Gastrocnemius medialis (tissue), 4 donors: Measurements from ENCODE around the gene SCAP. TPM values are rescaled to one million over a fixed set of nuclear protein-coding genes. Genes with fewer than 3 reads are reported as not detected.

ENCODE experiments used
- ATAC-seq, 2 donors: fragments of 150-250 bp; one replicate each; pipeline ENCODE4 v1.9.1; 2016
- DNase-seq, 2 donors: peaks; one replicate each; pipeline ENCODE4 v3.0.0-alpha.2; 2019
- H3K27ac ChIP-seq, 4 donors: fragments of 200-600 bp; sonication (generic); 1 replicate in 1 of 4; 2 replicates in 3 of 4; pipeline ENCODE4 v1.5.1; 2016 to 2018; ENCODE audit warnings: mild to moderate bottlenecking in 2 of 4, moderate library complexity in 1 of 4
- H3K27me3 ChIP-seq, 3 donors: fragments of 200-600 bp; sonication (generic) in 2 of 3; 1 replicate in 1 of 3; 2 replicates in 2 of 3; pipeline versions ENCODE4 v1.5.1 to v1.6.0; 2016 to 2019; ENCODE audit warnings: mild to moderate bottlenecking in 1 of 3, moderate library complexity in 1 of 3
- H3K36me3 ChIP-seq, 2 donors: fragments of 200-600 bp; sonication (generic) in 1 of 2; one replicate each; pipeline ENCODE4 v1.5.1; 2017 to 2018
- H3K4me1 ChIP-seq, 2 donors: fragments of 200-600 bp; sonication (generic) in 1 of 2; one replicate each; pipeline ENCODE4 v1.5.1; 2016 to 2017; ENCODE audit warnings: mild to moderate bottlenecking in 2 of 2
- H3K4me3 ChIP-seq, 4 donors: fragments of 200-600 bp; sonication (generic) in 3 of 4; 1 replicate in 1 of 4; 2 replicates in 3 of 4; pipeline ENCODE4 v1.5.1; 2016 to 2019; ENCODE audit warnings: mild to moderate bottlenecking in 2 of 4
- H3K9me3 ChIP-seq, 3 donors: fragments of 200-600 bp; sonication (generic) in 2 of 3; 1 replicate in 1 of 3; 2 replicates in 2 of 3; pipeline ENCODE4 v1.5.1; 2016 to 2019
- POLR2A ChIP-seq, 2 donors: fragments of 450-650 bp; IDR thresholded peaks; one replicate each; pipeline ENCODE4 v1.6.1; 2017; ENCODE audit warnings: antibody characterized with exemption in 2 of 2, mild to moderate bottlenecking in 2 of 2, moderate library complexity in 2 of 2
- in situ Hi-C, 4 donors: fragments of 200-750 bp; cut with MboI; loops; one replicate each; pipeline versions ENCODE4 v1.15.0 to v1.8.0; 2017; ENCODE audit warnings: low sequenced_read_pairs in 4 of 4
- intact Hi-C: fragments of 100-400 bp; cut with DNase I; formaldehyde crosslinking; loops from one replicate; pipeline ENCODE4 v1.15.1; 2023; ENCODE audit warnings: low total_unique reads
- total RNA-seq, 4 donors: library from RNA; depleted of rRNA; stranded (reverse); fragments of >200 nt; gene quantifications; one replicate each; pipeline versions ENCODE4 v1.1.0 to v1.2.3, GENCODE V29; 2016
- TF ChIP-seq, protein P1 (sequence below), 5 experiments: fragments of 450-650 bp in 3 of 5; fragments of 200-600 bp in 2 of 5; sonication (generic) in 2 of 5; IDR thresholded peaks in 4 of 5; conservative IDR thresholded peaks in 1 of 5; 1 replicate in 4 of 5; 2 replicates in 1 of 5; pipeline ENCODE4 v1.5.1; 2016 to 2019; ENCODE audit warnings: antibody characterized with exemption in 5 of 5, mild to moderate bottlenecking in 3 of 5, moderate library complexity in 3 of 5

Gene SCAP
- total RNA-seq, 4 donors from 2014 or later: 38.2 to 48.1 (median 42.8) TPM

DNA sequence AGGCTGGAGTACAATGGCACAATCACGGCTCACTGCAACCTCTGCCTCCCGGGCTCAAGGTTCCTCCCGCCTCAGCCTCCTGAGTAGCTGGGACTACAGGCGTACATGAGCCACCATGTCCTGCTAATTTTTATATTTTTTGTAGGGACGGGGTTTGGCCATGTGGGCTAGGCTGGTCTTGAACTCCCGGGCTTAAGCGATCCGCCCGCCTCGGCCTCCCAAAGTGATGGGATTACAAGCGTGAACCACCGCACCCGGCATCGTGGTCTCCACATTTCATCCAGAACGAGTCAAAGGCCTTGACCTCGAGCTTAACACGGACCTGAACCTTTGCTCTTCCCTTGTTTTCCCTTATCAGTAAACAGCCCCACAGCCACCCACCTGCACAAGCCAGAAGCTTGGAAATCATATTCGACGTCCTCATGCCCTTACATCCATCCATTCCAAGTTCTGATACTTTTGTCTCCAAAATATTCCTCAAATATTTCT is 96.3 kb downstream of the SCAP start:
- ATAC-seq (no peak), DNase-seq (no peak)
- H3K27ac ChIP-seq: peak overlapping the region; percentile 96 to 100 (median 97)
- no peaks in the 10 kb centered on the region for H3K9me3 ChIP-seq
- H3K4me1 ChIP-seq: peaks cover 33 to 34% of the 10 kb centered on the region in 2 donors
- peak overlapping the region; percentile 84 to 100 (median 94) for H3K4me3 ChIP-seq
- TF ChIP-seq POLR2A (IDR thresholded peaks at IDR 0.05): no peak
- TF ChIP-seq, protein P1, sequence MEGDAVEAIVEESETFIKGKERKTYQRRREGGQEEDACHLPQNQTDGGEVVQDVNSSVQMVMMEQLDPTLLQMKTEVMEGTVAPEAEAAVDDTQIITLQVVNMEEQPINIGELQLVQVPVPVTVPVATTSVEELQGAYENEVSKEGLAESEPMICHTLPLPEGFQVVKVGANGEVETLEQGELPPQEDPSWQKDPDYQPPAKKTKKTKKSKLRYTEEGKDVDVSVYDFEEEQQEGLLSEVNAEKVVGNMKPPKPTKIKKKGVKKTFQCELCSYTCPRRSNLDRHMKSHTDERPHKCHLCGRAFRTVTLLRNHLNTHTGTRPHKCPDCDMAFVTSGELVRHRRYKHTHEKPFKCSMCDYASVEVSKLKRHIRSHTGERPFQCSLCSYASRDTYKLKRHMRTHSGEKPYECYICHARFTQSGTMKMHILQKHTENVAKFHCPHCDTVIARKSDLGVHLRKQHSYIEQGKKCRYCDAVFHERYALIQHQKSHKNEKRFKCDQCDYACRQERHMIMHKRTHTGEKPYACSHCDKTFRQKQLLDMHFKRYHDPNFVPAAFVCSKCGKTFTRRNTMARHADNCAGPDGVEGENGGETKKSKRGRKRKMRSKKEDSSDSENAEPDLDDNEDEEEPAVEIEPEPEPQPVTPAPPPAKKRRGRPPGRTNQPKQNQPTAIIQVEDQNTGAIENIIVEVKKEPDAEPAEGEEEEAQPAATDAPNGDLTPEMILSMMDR (IDR thresholded peaks at IDR 0.05 in 4 of 5, conservative IDR thresholded peaks at IDR 0.05 in 1 of 5): no peak
- in situ Hi-C loops (no loop called here), intact Hi-C loops (no loop called here)
- no peaks in the 10 kb centered on the region for H3K27me3 ChIP-seq
- H3K36me3 ChIP-seq: no peaks in the 10 kb centered on the region

- H3K4me1 ChIP-seq: peaks cover 28 to 33% of the 10 kb centered on the region in 2 donors
- no peaks in the 10 kb centered on the region for H3K27me3 ChIP-seq
- ATAC-seq (no peak), DNase-seq (no peak)
- intact Hi-C loops: no loop called here
- H3K9me3 ChIP-seq: no peaks in the 10 kb centered on the region
- TF ChIP-seq, protein P1 (IDR thresholded peaks at IDR 0.05 in 4 of 5, conservative IDR thresholded peaks at IDR 0.05 in 1 of 5): no peak
- TF ChIP-seq POLR2A (IDR thresholded peaks at IDR 0.05): no peak
- no peak overlapping the region for H3K27ac ChIP-seq
- in situ Hi-C loops: no loop called here
- no peak overlapping the region for H3K4me3 ChIP-seq
- no peaks in the 10 kb centered on the region for H3K36me3 ChIP-seq
Observed at GRCh38 chr3:47378869-47379268, 96.9 kb downstream of the SCAP start.

GRCh38 chr3:47377186-47377585 is 98.6 kb downstream of the SCAP start:
- peaks cover 14 to 19% of the 10 kb centered on the region in 2 donors for H3K4me1 ChIP-seq
- in situ Hi-C loops: no loop called here
- no peak for ATAC-seq

DNA sequence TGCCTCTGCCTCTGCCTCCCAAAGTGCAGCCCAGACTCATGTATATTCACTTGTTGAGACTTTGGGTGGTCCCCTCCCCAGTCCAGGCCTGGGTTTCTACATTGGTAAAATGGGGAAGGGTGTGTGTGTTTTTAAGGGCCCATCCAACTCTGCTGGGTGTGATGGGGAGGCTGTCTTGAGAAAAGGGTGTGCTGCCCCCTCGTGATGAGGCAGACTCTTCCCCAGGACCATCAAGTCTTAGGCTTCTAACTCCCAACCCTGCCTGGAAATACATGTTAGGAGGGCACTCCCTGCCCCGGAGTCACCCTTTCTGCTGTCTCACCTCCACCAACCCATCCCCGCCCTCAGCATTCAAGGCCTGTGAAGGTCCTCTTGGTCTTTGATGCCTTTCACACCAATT is 99.3 kb downstream of the SCAP start:
- TF ChIP-seq, protein P1 (IDR thresholded peaks at IDR 0.05 in 4 of 5, conservative IDR thresholded peaks at IDR 0.05 in 1 of 5): no peak
- TF ChIP-seq POLR2A (IDR thresholded peaks at IDR 0.05): no peak
- Histone ChIP-seq H3K4me1 (peaks cover 11 to 12% of the 10 kb centered on the region in 2 donors), H3K27me3 (no peaks in the 10 kb centered on the region), H3K9me3 (no peaks in the 10 kb centered on the region), H3K4me3 (no peak overlapping the region), H3K27ac (no peak overlapping the region), H3K36me3 (no peaks in the 10 kb centered on the region)
- ATAC-seq (no peak), DNase-seq (no peak)
- intact Hi-C loops (no loop called here), in situ Hi-C loops (no loop called here)

More at GRCh38 chr3:47377186-47377585, 98.6 kb downstream of the SCAP start:
- H3K36me3 ChIP-seq: no peaks in the 10 kb centered on the region
- no peak overlapping the region for H3K27ac ChIP-seq
- intact Hi-C loops: no loop called here
- H3K4me3 ChIP-seq: no peak overlapping the region
- no peaks in the 10 kb centered on the region for H3K27me3 ChIP-seq
- DNase-seq: no peak
- H3K9me3 ChIP-seq: no peaks in the 10 kb centered on the region
- TF ChIP-seq, protein P1 (IDR thresholded peaks at IDR 0.05 in 4 of 5, conservative IDR thresholded peaks at IDR 0.05 in 1 of 5): no peak
- TF ChIP-seq POLR2A (IDR thresholded peaks at IDR 0.05): no peak

DNA sequence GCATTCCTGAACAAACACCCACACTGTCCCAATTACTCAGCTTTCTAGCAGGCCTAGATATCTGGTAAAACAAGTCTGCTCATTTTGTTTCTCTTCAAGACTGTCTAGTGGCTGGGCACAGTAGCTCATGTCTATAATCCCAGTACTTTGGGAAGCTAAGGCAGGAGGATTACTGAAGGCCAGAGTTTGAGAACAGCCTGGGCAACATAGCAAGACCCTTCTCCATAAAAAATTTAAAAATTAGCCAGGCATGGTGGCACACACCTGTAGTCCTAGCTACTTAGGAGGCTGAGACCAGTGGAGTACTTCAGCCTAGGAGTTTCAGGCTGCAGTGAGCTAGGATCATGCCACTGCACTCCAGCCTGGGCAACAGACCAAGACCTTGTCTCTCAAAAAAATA is 101.2 kb downstream of the SCAP start:
- Histone ChIP-seq H3K27me3 (no peaks in the 10 kb centered on the region), H3K4me1 (peaks cover 4 to 7% of the 10 kb centered on the region in 2 donors), H3K4me3 (no peak overlapping the region), H3K27ac (no peak overlapping the region), H3K36me3 (no peaks in the 10 kb centered on the region), H3K9me3 (no peaks in the 10 kb centered on the region)
- intact Hi-C loops (no loop called here), in situ Hi-C loops (no loop called here)
- ATAC-seq: no peak
- no peak for DNase-seq
- TF ChIP-seq POLR2A (IDR thresholded peaks at IDR 0.05): no peak
- TF ChIP-seq, protein P1 (IDR thresholded peaks at IDR 0.05 in 4 of 5, conservative IDR thresholded peaks at IDR 0.05 in 1 of 5): no peak
